HG03097 (cell line): ENCODE measurements around the gene ACSF3.
"Not testable (repeated sequence)": the region's sequence is repeated elsewhere in the genome, so short reads cannot be mapped to it uniquely, and the experiment has no call there.

ENCODE experiments used
- ATAC-seq: cut with Tn5 transposase; IDR thresholded peaks from one replicate; pipeline ENCODE4 v1.9.1; 2021; ENCODE audit not compliant: unreplicated experiment, low FRiP score

ACSF3 gene

GRCh38 chr16:89055313-89055712, 38.3 kb upstream of the ACSF3 start:
- ATAC-seq, result no peak

GRCh38 chr16:89055894-89056555, 37.6 kb upstream of the ACSF3 start:
- ATAC-seq, result no peak

DNA sequence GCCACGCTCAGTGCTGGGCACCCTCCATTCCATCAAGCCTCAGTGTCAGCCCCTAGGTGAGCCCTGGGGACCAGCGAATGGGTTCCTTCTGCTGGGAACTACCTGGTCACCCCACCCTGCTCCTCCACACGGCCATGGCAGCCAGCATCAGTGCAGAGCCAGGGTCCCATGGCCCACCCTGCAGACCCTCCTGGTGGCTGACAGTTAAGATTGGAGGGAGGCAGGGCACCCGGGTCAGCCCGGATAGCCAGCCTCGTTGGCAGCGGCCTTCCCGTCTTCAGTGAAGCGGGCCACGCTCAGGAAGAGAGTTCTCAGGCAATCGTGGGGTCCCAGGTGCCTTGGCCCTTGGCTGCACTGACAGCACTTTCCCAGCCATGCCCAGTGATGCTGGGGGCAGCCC, 37.1 kb upstream of the ACSF3 start:
- no peak for ATAC-seq

DNA sequence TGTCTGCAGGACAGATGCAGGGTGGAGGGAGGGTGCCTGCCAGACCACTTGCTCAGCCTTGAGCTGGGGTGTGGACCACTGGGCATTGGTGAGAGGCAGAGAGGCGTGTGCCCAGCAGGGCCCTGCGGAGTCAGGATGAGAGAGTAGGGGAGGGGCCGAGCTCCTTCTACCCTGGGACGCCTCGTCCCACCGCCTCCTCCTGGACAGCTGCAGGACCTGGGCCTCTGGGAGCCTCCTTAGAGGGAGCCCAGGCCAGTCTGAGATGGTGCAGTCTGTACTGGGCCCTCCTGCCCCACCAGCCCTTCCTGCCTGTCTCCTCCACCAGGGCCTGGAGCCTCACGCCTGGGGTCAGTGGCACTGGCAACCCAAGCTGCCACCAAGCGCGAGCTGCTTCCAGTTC, 35.9 kb upstream of the ACSF3 start:
- no peak for ATAC-seq

- no peak for ATAC-seq
These were observed 34.8 kb upstream of the ACSF3 start for GRCh38 chr16:89058812-89059211.

- ATAC-seq, result no peak
These were observed 33.4 kb upstream of the ACSF3 start for GRCh38 chr16:89060207-89060794.

DNA sequence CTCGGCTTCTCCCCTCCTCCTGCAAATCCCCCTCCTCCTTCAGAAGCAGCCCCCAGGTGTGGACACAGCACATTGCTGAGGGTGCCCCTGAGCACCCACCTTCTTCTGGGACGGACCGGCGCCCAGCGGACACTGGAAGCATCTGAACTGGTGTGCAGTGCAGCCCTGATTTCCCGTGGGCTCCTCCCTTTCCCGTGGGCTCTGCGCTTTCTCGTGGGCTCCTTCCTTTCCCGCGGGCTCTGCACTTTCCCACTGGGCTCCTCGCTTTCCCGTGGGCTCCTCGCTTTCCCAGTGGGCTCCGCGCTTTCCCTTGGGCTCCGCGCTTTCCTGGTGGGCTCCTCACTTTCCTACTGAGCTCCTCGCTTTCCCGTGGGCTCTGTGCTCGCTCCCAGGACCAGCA, 32.6 kb upstream of the ACSF3 start:
- no peak for ATAC-seq

DNA sequence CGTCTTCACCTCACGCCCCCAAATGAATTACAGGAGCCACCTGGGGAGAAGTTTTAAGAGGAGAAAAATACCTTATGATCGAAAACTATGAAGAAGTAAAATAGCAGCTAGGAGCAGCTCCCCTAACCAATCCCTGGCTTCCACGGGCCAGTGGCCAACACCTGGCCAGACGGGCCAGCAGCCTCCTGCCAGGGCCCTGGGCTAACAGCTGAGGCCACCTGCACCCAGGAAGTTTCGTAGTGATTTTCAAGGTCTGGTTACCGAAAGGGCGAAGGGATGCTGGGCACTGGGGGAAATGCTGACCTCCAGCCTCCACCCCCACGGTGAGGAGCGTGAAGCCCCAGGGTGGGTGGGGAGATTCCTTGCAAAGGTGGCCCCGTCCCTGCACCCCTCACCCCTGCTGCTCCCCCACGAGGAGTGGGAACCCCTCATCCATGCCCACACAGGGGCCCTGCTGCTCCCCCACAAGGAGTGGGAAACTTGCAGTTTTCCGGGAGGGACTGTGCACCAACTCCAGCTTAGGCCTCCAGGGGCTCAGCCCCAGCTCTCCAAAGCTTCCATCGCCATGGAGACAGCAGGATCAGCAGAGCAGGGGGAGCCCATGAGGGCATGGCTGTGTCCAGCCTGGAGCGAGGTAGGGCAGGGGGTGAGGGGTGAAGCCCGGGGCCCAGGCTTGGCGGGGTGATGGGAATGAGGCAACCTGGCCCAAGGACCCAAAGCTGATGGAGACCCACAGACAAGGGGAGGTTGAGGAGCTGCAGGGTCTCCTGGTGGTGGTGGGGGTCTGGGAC, 31.9 kb upstream of the ACSF3 start:
- ATAC-seq, result no peak

GRCh38 chr16:89062389-89063345, 31.0 kb upstream of the ACSF3 start:
- no peak for ATAC-seq

DNA sequence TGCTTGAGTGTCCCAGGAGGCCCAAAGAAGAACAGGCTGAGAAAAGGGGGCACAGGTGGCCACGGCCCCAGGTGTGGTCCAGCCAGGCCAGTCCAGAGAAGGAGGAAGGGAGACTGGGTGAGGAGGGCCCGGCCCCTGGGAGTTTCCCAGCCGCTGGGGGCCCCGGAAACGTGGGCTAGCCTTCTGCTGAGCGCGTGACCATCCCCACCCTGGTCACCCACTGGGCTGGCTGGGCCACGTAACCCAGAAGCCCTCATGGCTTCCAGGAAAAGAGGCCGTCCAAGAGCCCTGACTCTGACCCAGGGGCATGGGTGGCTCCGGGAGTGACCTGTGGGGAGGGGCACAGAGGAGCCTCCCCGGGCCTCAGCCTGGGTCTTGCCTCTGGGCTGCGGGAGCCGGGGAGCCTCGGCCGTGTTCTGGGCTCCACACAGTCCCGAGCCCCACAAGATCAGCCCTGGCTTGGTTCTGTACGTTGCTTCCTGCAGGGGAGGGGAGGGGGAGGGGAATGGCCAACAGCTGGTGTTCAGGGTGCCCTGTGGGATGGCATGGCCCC, 29.8 kb upstream of the ACSF3 start:
- ATAC-seq, result no peak

- no peak for ATAC-seq
These were observed 28.8 kb upstream of the ACSF3 start for GRCh38 chr16:89064606-89065457.

- no peak for ATAC-seq
These were observed 28.2 kb upstream of the ACSF3 start for GRCh38 chr16:89065458-89065822.

DNA sequence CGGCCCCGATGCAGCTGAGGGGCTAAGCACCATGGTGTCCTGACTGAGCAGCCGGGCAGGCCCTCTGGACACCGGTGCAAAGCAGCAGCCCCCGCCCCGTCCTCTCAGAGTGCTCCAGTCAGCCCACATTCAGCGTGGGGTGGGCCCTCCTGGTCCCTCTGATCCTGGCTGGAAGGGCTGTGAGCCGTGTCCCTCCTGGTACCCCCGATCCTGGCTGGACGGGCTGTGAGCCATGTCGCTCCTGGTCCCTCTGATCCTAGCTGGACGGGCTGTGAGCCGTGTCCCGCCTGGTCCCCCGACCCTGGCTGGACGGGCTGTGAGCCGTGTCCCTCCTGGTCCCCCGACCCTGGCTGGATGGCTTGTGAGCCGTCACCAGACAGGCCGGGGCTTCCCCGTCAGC, 26.9 kb upstream of the ACSF3 start:
- ATAC-seq, result no peak

DNA sequence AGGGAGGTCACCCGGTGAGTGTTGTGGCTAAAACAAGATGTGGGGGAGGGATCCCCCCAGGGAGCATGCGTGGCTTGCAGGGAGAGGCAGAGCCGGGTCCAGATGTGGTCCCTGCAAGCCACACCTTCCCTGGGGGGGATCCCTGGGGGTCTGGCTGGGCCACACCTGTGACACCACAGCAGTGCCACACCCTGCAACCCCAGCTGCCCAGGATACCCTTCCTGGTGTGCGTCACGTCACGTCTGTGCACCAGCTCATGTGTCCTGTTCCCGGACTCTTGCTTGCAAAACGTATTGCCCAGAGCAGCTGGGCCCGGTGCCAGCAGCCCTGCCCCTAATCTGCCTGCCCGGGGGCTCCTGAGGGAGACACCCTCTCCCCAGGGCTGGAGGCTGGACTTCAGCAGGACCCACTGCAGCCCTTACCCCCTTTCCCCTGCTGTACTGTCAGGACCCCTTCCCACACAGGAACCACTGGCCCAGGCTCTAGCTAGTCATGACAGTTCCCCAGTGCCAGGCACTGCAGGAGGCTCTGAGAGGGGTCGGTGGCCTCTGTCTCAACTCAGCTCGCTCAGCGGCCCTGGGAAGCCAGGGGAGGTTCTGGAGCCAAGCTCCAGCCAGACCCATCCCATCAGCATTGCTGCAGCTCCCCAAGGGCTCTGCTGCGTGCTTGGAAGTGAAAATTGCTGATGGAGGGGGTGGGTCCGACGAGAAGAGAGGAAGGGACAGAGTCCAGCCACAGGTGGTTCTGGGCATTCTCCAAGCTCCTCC, 25.8 kb upstream of the ACSF3 start:
- no peak for ATAC-seq

DNA sequence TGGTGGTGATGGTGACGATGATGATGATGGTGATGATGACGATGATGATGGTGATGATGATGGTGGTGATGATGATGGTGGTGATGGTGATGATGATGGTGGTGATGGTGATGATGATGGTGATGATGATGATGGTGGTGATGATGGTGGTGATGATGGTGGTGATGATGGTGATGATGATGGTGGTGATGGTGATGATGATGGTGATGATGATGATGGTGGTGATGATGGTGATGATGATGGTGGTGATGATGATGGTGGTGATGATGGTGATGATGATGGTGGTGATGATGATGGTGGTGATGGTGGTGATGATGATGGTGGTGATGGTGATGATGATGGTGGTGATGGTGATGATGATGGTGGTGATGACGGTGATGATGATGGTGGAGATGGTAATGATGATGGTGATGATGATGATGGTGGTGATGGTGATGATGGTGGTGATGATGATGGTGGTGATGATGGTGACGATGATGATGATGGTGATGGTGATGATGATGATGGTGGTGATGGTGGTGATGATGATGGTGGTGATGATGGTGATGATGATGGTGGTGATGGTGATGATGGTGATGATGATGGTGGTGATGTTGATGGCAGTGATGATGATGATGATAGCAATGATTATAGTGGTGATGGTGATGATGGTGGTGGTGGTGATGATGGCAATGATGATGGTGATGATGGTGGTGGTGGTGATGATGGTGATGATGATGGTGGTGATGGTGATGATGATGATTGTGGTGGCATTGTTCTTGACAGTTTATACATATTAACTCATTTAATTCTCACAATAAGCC, 24.6 kb upstream of the ACSF3 start:
- not testable (repeated sequence) for ATAC-seq

DNA sequence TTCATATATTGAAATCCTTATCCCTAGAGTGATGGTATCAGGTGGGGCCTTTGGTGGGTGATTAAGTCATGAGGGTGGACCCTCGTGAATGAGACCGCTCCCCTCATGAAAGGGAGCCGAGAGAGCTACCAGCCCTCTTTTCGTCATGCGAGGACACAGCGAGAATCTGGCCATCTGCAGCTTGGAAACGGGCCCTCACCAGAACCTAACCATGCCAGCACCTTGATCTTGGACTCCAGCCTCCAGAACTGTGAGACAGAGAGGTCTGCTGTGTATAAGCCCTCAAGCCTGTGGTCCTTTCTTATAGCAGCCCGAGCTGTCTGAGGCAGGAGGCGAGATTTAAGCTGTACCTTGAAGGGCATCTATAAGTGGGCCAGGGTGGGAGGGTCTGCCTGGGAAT, 23.7 kb upstream of the ACSF3 start:
- ATAC-seq, result no peak

GRCh38 chr16:89070590-89070989, 23.1 kb upstream of the ACSF3 start:
- ATAC-seq, result no peak
